A549 (cell line): ENCODE data around the gene RSRC1.

Experiments used
- HDAC2 ChIP-seq: fragments of 200-600 bp; sonication (generic); IDR thresholded peaks from 2 replicates; pipeline ENCODE4 v1.6.1; 2016
- SMC3 ChIP-seq: fragments of >200 bp; sonication (Bioruptor Twin); formaldehyde crosslinking; IDR thresholded peaks from 3 replicates; pipeline ENCODE4 v1.6.1; 2018; ENCODE audit warnings: inconsistent platforms

GRCh38 chr3:158134363-158134762 lies 24.5 kb downstream of the RSRC1 start:
- TF ChIP-seq SMC3 (no peak), HDAC2 (no peak)
